K562 (cell line): Measurements from ENCODE around the gene TAF12. TPM values are rescaled to one million over a fixed set of nuclear protein-coding genes. Genes with fewer than 3 reads are reported as not detected.

Source experiments
- ATAC-seq: fragments of 200-7000 bp; cut with Tn5 transposase; 3 replicates; pipeline ENCODE4 v1.9.1; 2020; ENCODE audit warnings: moderate library complexity
- BruUV-seq: library from RNA; stranded (reverse); fragments of 400-500 nt; replicated peaks from 2 replicates; lab custom pipeline; 2021; lab: Mats Ljungman, UMichigan
- CTCF ChIA-PET: fragments of 300-600 bp; formaldehyde crosslinking; extraction: SDS; loops from one replicate; lab custom pipeline; 2021; ENCODE audit warnings: low intra/inter-chr PET ratio; lab: Yijun Ruan, JAX
- POLR2A ChIA-PET: fragments of 300-600, 350-650 bp; sonication (Branson Sonifier 250); formaldehyde crosslinking; extraction: SDS; loops from one replicate; lab custom pipeline; 2021; ENCODE audit warnings: antibody characterized with exemption, inconsistent platforms; lab: Yijun Ruan, JAX
- DNase-seq, 4 experiments: peaks; one replicate each; pipeline versions ENCODE4 v3.0.0 to v3.0.0-alpha.2; 2011 to 2018; ENCODE audit warnings: low spot score in 3 of 4, mixed read lengths in 3 of 4; ENCODE audit errors: extremely low read depth in 1 of 4
- FAIRE-seq: peaks from 2 replicates; lab custom pipeline; 2011; peaks lifted over from hg19 to GRCh38; lab: Jason Lieb, UNC
- H2AFZ ChIP-seq: 2 replicates; pipeline ENCODE4 v1.6.0; 2011; ENCODE audit warnings: low read depth, low read length, control low read depth, inconsistent platforms
- H3K27ac ChIP-seq: fragments of 200-600 bp; 3 replicates; pipeline ENCODE4 v1.8.0; 2011; ENCODE audit warnings: low read depth, mild to moderate bottlenecking, control low read depth, inconsistent platforms, low read length, moderate library complexity, mixed read lengths; ENCODE audit errors: extremely low read depth
- H3K27me3 ChIP-seq, 2 experiments: fragments of 300-600 bp in 1 of 2; 2 replicates in 1 of 2; 3 replicates in 1 of 2; pipeline versions ENCODE4 v1.6.0 to v1.8.0; 2011; ENCODE audit warnings: inconsistent platforms in 2 of 2, low read length in 2 of 2, mild to moderate bottlenecking in 1 of 2, mixed read lengths in 1 of 2, moderate library complexity in 1 of 2; ENCODE audit not compliant: control insufficient read depth in 2 of 2, insufficient read depth in 2 of 2
- H3K36me3 ChIP-seq: fragments of 300-600 bp; 3 replicates; pipeline ENCODE4 v1.8.0; 2011; ENCODE audit warnings: mild to moderate bottlenecking, low read length, inconsistent platforms; ENCODE audit not compliant: control insufficient read depth, insufficient read depth
- H3K4me1 ChIP-seq, 2 experiments: fragments of 200-600 bp in 1 of 2; replicated peaks in 1 of 2; 2 replicates in 1 of 2; 3 replicates in 1 of 2; pipeline versions ENCODE4 v1.5.1 to v1.8.0; 2011; ENCODE audit warnings: inconsistent platforms in 2 of 2, low read length in 2 of 2, mild to moderate bottlenecking in 1 of 2, mixed read lengths in 1 of 2, moderate library complexity in 1 of 2; ENCODE audit not compliant: control insufficient read depth in 2 of 2, insufficient read depth in 2 of 2
- H3K4me2 ChIP-seq: 2 replicates; pipeline ENCODE4 v1.6.1; 2011; ENCODE audit warnings: low read length, control low read depth, inconsistent platforms, mixed read lengths; ENCODE audit not compliant: insufficient read depth
- H3K4me3 ChIP-seq: fragments of 200-600 bp; sonication (generic), shearing (Covaris generic); 2 replicates; pipeline ENCODE4 v1.5.1; 2016; ENCODE audit warnings: control low read depth, inconsistent platforms
- H3K79me2 ChIP-seq: fragments of 200-600 bp; 3 replicates; pipeline ENCODE4 v1.8.0; 2011; ENCODE audit warnings: low read length, inconsistent platforms; ENCODE audit not compliant: control insufficient read depth, insufficient read depth
- H3K9ac ChIP-seq, 2 experiments: 2 replicates each; pipeline versions ENCODE4 v1.6.0 to v1.6.1; 2011; ENCODE audit warnings: low read depth in 2 of 2, low read length in 2 of 2, control low read depth in 1 of 2, inconsistent platforms in 1 of 2, mild to moderate bottlenecking in 1 of 2, mixed read lengths in 1 of 2; ENCODE audit not compliant: insufficient read depth in 1 of 2
- H3K9me1 ChIP-seq: one replicate; pipeline ENCODE4 v1.6.0; 2011; ENCODE audit warnings: inconsistent platforms, mild to moderate bottlenecking, low read length, moderate library complexity; ENCODE audit not compliant: control insufficient read depth, insufficient read depth
- H3K9me3 ChIP-seq: replicated peaks from 2 replicates; pipeline ENCODE4 v1.5.1; 2011; ENCODE audit warnings: low read depth, low read length, inconsistent platforms; ENCODE audit not compliant: control insufficient read depth, insufficient read depth
- H4K20me1 ChIP-seq: replicated peaks from 2 replicates; pipeline ENCODE4 v1.6.1; 2011; ENCODE audit warnings: low read length, inconsistent platforms, mixed read lengths; ENCODE audit not compliant: control insufficient read depth, insufficient read depth
- CCAR2 ChIP-seq: fragments of 200-400 bp; formaldehyde crosslinking; IDR thresholded peaks from 2 replicates; pipeline ENCODE4 v1.6.1; 2017; ENCODE audit warnings: mild to moderate bottlenecking, low read depth, low read length
- FOXK1 ChIP-seq: sonication (generic); formaldehyde crosslinking; IDR thresholded peaks from 2 replicates; pipeline ENCODE4 v1.8.0; 2022; ENCODE audit warnings: missing genetic modification reagents, mild to moderate bottlenecking, borderline replicate concordance
- JUNB ChIP-seq: fragments of 450-650 bp; formaldehyde crosslinking; conservative IDR thresholded peaks from 2 replicates; pipeline ENCODE4 v1.4.0; 2020; ENCODE audit warnings: mild to moderate bottlenecking
- MECOM ChIP-seq: fragments of 250-450 bp; sonication (Bioruptor Pico); IDR thresholded peaks from 2 replicates; pipeline ENCODE4 v1.8.0; 2022; ENCODE audit warnings: inconsistent platforms
- TOE1 ChIP-seq, 2 experiments: fragments of 450-650 bp in 1 of 2; sonication (generic) in 1 of 2; formaldehyde crosslinking in 1 of 2; IDR thresholded peaks; 2 replicates each; pipeline versions ENCODE4 v1.7.1 to v1.8.0; 2016 to 2022; ENCODE audit warnings: borderline replicate concordance in 2 of 2, mild to moderate bottlenecking in 2 of 2, antibody characterized with exemption in 1 of 2, inconsistent platforms in 1 of 2, low read depth in 1 of 2, missing genetic modification reagents in 1 of 2, moderate library complexity in 1 of 2
- ZNF232 ChIP-seq: sonication (generic); formaldehyde crosslinking; IDR thresholded peaks from 2 replicates; pipeline ENCODE4 v1.8.0; 2022; ENCODE audit warnings: mild to moderate bottlenecking, missing genetic modification reagents
- ZNF518B ChIP-seq: fragments of 250-450 bp; sonication (Bioruptor Pico); IDR thresholded peaks from 2 replicates; pipeline ENCODE4 v1.5.0; 2021; ENCODE audit warnings: mild to moderate bottlenecking, moderate library complexity
- ZNF592 ChIP-seq: fragments of 450-650 bp; IDR thresholded peaks from 2 replicates; pipeline ENCODE4 v1.6.1; 2017; ENCODE audit warnings: antibody characterized with exemption, mild to moderate bottlenecking
- whole genome bisulfite sequencing: fragments of 100-300 bp; shearing (Covaris generic); methylation state at CpG from one replicate; pipeline ENCODE4 v1.1.6; 2016; ENCODE audit warnings: low coverage, mixed read lengths; ENCODE audit not compliant: insufficient coverage; ENCODE audit errors: missing lambda C conversion rate; 5-methylcytosine and 5-hydroxymethylcytosine counted together
- in situ Hi-C: fragments of 300-500 bp; cut with MboI; formaldehyde crosslinking; loops from 4 replicates; pipeline ENCODE4 v1.15.0; 2018; ENCODE audit warnings: inconsistent platforms, mixed read lengths
- intact Hi-C: fragments of 100-400 bp; cut with micrococcal nuclease; formaldehyde crosslinking; loops from 2 replicates; pipeline ENCODE4 v1.14.2; 2022
- polyA plus RNA-seq, 8 experiments: library from polyadenylated mRNA; depleted of rRNA in 4 of 8; stranded (reverse) in 5 of 8; unstranded in 3 of 8; fragments of >200 nt; fragmentation: Nextera tagmentation in 2 of 8; fragmentation: Illumina TruSeq in 1 of 8; extraction: Ambion mirVana in 2 of 8; extraction: Trizol in 1 of 8; gene quantifications; 2 replicates each; pipeline versions ENCODE4 v1.2.1 to v1.2.3, GENCODE V29; 2011 to 2014; ENCODE audit warnings: inconsistent platforms in 1 of 8, missing spikeins in 1 of 8
- total RNA-seq, 7 experiments: library from RNA; depleted of rRNA in 6 of 7; stranded (reverse); fragments of >200 nt in 6 of 7; fragmentation: Illumina TruSeq in 2 of 7; extraction: Trizol in 2 of 7; gene quantifications; 2 replicates each; pipeline versions ENCODE4 v1.2.1 to v1.2.3, GENCODE V29; 2011 to 2021; ENCODE audit warnings: low replicate concordance in 1 of 7
- TF ChIP-seq, protein P1 (sequence below): sonication (generic); formaldehyde crosslinking; IDR thresholded peaks from 2 replicates; pipeline ENCODE4 v1.8.0; 2022; ENCODE audit warnings: missing genetic modification reagents, mild to moderate bottlenecking, moderate library complexity, borderline replicate concordance

The TAF12 gene
- total and polyA plus RNA-seq, 9 of the 15 experiments (the other 6 are each of a cell fraction or from before 2014, with no cell fraction given) = 31.6 to 89.0 (median 50.5) TPM

GRCh38 chr1:28642056-28642846, 616 bp downstream of the TAF12 start (continued):
- TF ChIP-seq, protein P1, sequence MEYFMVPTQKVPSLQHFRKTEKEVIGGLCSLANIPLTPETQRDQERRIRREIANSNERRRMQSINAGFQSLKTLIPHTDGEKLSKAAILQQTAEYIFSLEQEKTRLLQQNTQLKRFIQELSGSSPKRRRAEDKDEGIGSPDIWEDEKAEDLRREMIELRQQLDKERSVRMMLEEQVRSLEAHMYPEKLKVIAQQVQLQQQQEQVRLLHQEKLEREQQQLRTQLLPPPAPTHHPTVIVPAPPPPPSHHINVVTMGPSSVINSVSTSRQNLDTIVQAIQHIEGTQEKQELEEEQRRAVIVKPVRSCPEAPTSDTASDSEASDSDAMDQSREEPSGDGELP (CRISPR knock-in tag) = no peak

- H4K20me1 ChIP-seq = no peaks in the 10 kb centered on the region
- H3K9me3 ChIP-seq = no peaks in the 10 kb centered on the region
- no peaks in the 10 kb centered on the region for H3K27me3 ChIP-seq
- in situ Hi-C loops = no loop called here
- WGBS = 90% methylated on average over 1 of the region's 1 CpG
- H3K36me3 ChIP-seq = peaks cover 23% of the 10 kb centered on the region
- no peak overlapping the region for H3K4me3 ChIP-seq
- ATAC-seq (peak; percentile 46), DNase-seq (peak in 1 of 4 experiments; percentile 64), FAIRE-seq (peak; percentile 78)
- peak overlapping the region in 1 of 2 experiments; percentile 9; a peak in 1 of 4 replicates for H3K9ac ChIP-seq
- intact Hi-C loops = loop anchor here (10.0 kb wide), 2 partner anchors 406 to 544 kb away; partner anchors contain the start of genes ATP5IF1, DNAJC8 and SRSF4
- no peak overlapping the region for H3K4me2 ChIP-seq
- CTCF ChIA-PET = interaction anchor here (1.3 kb wide), 1 partner anchor 237 kb away, joined by 4 read pairs; no protein-coding TSS in a partner anchor
- H3K79me2 ChIP-seq = peaks cover 63% of the 10 kb centered on the region
- no peaks in the 10 kb centered on the region for H3K9me1 ChIP-seq
- POLR2A ChIA-PET = interaction anchor here (1.1 to 5.8 kb wide), 8 partner anchors 7 to 392 kb away, joined by 3 to 66 read pairs (median 19); partner anchors contain the start of gene RNU11
- H3K27ac ChIP-seq = no peak overlapping the region
- BruUV-seq = no TSS peak
- H3K4me1 ChIP-seq = peaks cover 23 to 27% of the 10 kb centered on the region in 2 experiments; a peak in 4 of 5 replicates
- no peak overlapping the region for H2AFZ ChIP-seq
- TF ChIP-seq ZNF232 (CRISPR knock-in tag) = no peak
- no peak for TF ChIP-seq JUNB
- no peak for TF ChIP-seq FOXK1
- no peak for TF ChIP-seq TOE1 (IDR thresholded peaks at IDR 0.05; ENCODE audit: borderline replicate concordance)
- no peak for TF ChIP-seq TOE1 (CRISPR knock-in tag; IDR thresholded peaks at IDR 0.05; ENCODE audit: borderline replicate concordance, low read depth)
- no peak for TF ChIP-seq MECOM
- TF ChIP-seq ZNF518B = no peak
- TF ChIP-seq CCAR2 = no peak
- TF ChIP-seq ZNF592 = no peak
Observed at GRCh38 chr1:28640766-28641165, 2.1 kb downstream of the TAF12 start.
